GM23248 (cell line): ENCODE results near the gene NYAP1.

Source experiments
- EZH2 ChIP-seq: fragments of 200-600 bp; sonication (generic); IDR thresholded peaks from 2 replicates; pipeline ENCODE4 v1.6.1; 2018; ENCODE audit warnings: antibody characterized with exemption, mild to moderate bottlenecking; ENCODE audit not compliant: insufficient read depth, poor library complexity, severe bottlenecking
- EZH2phosphoT487 ChIP-seq: fragments of 200-600 bp; sonication (generic); IDR thresholded peaks from 2 replicates; pipeline ENCODE4 v1.6.1; 2018; ENCODE audit warnings: antibody characterized with exemption, moderate library complexity, mild to moderate bottlenecking, low read depth; ENCODE audit not compliant: insufficient read depth

DNA sequence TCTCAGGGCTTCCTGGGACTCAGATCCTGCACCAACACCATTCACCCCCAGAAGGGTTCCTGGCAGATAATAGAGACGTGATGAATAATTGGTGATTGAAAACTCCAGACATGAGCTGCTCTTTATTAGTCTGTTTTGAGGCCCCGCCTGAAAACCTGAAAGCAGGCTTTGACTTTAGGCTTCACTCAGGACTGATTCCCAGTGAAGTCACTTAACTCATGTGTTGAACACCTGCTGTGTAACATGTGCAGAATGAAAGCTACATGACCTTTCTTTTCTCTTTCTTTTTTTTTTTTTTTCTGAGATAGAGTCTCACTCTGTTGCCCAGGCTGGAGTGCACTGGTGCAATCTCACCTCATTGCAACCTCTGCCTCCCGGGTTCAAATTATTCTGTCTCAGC is 28.5 kb upstream of the NYAP1 start:
- TF ChIP-seq EZH2phosphoT487 (no peak), EZH2 (no peak)
